Activated T-cell treated with anti-CD3 and anti-CD28 coated beads for 48 hours (primary cell): Measurements from ENCODE around the gene FBXO3.

Source experiments
- DNase-seq: peaks from one replicate; pipeline ENCODE4 v3.0.0-alpha.2; 2020; ENCODE audit warnings: low read depth

FBXO3 gene

DNA sequence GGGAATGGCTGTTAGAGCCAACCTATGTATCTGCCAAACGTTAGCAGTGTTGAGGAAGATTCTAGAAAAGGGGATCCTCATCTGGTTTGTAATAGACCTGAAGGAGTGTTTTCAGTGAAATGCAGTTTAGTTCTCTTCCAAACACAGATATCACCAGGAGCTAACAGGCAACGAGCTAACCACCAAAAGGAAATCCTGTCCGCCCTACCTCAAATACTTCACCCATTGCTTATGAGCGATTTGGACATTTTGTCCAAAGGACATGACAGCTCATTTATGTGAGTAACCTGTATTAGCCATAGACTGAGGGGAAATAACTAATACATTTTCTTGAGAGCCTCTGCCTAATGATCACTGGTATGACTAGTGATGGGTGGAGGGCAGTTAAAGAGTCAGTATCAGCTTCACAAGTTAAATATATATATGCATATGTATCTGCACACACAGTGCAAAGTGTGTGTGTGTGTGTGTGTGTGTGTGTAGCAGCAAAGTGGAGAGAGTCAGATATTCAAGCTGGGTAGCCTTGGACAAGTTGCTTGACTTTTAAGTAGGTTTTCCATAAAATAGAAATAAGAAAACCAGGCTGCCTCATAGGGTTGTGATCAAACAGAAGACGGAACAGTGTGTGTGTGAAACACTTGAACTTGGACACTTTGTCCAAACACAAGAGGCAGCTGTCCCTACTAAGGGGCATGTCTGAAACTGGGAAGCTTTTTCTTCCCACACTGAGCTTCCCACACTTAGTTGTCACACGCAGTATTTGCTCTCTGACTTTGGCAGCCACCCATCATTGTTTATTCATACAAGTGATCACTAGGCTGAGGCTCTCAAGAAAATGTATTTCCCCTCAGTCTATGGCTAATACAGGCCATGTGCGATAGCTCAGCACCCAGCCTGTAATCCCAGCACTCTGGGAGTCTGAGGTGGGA, 72.8 kb downstream of the FBXO3 start:
- DNase-seq = no peak

DNA sequence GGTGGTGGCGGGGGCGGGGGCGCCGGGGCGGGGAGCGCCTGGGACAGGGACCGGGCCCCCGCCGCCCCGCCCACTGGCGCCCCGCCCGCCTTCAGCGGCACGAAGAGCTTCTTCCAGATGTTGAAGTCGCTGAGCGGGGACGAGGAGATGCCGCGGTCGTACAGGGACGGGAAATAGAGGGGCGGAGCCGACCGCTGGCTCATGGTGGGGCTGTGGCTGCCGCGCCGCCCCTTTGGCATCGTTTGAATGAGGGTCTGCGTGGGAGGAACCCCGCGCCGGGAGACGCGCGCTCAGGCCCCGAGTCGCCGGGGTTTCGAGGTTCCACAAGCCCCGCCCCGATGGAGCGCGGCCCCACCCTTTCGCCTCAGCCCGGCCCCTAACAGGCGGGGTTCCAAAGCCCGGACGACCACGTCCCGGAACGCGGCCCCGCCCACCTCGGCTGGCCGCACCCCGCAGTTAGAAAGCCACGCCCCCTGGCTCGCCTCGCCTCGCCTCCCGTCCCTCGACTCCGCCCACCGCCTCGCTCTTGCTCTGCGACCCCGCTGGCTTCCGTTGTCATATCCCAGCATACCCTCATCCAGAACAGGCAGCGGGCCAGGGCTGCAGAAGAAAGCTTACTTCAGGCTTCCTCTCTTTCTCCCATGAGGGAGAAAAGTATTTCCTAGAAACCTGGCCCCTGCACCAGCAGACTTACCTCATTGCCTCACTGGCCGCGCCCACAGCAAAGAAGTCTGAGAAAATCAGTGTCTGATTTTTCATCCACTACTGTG, 73.6 kb downstream of the FBXO3 start, which contains the start of gene C11orf91:
TSS of gene C11orf91 (minus strand) at position 325 of the 770 bp plus-strand sequence. CDS start at position 239, 86 bp downstream.
- peak; percentile 94 for DNase-seq

DNA sequence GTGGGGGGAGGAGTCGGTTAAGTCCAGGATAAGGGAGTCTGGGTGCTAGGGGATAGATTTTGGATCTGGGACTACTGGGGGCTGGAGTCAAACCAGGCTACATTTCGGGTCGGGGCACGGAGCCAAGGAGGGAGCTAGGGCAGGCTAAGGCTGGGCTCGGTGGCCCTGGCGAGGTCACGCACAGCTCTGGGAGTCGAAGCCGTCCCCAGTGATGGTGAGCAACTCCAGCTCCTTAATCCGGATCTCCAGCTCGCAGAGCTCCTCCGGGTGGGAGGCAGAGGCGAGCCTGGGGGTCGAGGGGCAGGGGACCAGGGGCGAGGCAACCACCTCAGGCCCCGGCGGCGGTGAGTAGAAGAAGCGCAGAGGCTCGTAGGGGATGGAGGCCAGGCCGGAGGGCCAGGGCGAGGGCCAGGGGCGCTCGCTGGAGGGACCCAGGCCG, 74.2 kb downstream of the FBXO3 start:
- no peak for DNase-seq

DNA sequence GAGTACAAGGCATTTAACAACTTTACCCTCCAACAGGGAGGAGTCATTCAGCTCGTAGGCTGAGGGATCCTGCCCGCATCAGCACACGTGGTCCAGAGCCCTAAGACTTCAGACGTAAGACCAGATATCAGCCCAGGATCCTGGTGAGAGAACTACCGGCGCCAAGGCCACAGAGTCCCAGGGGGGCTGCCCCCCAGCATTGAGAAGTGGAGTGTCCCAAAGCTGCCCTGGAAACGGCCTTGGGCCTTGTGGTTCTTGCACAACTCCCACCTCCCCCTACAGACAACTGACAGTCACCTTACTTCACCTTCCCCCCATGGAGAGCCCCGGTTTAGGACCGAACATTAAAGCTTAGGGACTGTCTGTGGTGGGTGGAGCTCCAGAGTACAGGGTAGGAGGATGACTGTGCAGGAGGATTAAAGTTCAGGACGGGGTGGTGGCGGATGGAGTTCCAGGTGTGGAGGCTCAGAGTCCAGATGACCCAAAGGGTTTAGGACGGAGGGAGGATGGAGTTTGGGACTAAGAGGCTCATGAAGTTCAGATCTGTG, 74.7 kb downstream of the FBXO3 start:
- DNase-seq = no peak

DNA sequence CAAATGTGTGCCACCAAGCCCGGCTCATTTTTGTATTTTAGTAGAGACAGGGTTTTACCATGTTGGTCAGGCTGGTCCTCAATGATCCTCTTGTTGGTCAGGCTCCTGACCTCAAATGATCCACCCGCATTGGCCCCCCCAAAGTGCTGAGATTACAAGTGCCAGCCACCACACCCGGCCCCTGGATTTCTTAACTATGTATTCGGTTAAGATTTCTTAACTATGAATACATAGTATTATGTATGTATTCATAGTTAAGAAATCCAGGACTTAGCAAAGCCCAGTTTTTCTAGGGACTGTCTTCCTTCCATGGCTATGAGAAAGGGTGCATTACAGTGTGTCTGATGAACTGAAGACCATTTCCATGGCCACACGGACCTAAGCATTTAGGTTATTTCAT, 75.4 kb downstream of the FBXO3 start:
- no peak for DNase-seq

DNA sequence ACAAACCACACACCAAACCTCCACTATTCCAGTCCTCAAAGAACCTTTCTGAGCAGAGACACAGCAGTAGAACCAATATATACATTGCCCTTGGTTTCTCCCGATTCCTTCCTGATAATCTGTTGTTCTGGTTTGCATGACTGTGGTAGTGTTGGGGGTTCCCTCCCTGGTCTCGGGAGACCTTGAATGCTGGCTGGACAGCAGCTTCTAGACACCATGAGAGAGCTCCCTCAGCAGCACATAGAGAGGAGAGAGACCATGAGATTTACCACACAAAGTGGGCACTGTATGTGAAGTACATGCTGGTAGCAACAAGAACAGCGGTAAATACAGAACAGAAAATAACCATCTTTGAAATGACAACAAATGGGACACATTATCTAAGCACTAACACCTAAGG, 76.3 kb downstream of the FBXO3 start:
- no peak for DNase-seq

DNA sequence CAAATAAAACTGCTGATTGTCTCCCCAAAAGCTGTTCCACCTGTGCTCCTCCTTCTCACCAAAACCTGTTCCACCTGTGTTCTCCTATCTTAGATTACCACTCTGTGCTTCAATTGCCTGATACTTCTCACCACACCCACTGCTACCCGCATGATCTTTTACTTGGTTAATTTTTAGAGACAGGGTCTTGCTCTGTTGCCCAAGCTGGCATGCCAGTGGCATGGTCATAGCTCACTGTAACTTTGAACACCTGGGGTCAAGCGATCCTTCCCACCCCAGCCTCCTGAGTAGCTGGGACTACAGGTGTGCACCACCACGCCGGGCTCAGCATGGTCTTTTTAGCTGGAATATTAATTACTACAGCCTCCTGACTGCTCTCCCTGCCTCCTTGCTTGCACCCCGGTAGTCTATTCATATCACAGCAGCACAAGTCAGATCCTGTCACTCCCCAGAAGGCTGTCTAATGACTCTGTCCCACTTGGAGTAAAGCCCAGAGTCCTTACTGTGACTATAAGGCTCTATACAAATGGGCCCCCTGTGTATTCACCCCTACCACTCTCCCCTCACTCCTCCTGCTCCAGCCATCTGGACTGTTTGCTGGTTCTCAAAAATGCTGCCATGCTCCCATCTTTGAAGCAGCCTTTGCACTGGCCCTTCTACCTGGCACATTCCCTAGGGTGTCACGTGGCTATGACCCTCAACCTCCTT, 77.2 kb downstream of the FBXO3 start:
- DNase-seq = no peak

DNA sequence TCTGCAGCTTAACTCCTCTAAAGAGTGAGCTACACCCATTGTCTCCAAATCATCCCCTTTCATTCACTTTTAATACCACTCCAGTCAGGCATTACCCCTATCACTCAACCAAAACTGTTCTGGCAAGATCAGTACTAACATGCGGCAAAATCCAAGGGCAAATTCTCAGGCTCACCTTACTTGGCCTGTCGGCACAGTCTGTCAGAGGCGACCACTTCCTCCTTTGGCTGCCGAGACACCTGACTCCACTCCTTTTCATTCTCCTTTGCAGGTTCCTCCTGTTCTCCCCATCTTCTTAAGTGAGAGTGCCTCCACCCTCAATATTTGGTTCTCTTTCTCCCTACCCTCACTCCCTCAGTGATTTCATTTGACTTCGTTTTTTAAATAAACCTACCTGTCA, 77.9 kb downstream of the FBXO3 start:
- no peak for DNase-seq

DNA sequence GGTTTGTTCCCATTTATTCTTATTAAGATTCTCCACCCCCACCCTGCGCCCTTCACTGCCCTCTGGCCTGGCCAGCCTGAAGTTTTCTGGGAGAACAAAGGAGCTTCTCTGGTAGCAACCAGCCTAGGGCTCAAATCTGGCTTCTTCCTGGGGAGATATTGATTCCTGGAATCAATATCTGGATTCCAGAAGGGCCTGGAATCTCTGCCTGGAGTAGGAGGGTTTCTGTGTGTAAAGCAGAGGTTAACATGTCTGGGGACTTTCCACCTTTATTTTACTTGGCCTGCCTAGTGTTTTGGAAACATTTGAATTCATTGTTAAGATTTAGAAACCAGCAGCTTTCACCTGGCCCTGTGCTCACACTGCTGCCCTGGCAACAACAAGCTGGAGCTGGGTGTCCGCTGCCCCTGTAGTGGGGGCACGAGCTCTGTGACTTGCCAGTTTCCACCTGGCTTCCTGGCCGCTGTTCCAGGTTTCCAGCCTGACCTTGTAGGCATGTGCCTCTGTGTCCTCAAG, 79.2 kb downstream of the FBXO3 start:
- no peak for DNase-seq

DNA sequence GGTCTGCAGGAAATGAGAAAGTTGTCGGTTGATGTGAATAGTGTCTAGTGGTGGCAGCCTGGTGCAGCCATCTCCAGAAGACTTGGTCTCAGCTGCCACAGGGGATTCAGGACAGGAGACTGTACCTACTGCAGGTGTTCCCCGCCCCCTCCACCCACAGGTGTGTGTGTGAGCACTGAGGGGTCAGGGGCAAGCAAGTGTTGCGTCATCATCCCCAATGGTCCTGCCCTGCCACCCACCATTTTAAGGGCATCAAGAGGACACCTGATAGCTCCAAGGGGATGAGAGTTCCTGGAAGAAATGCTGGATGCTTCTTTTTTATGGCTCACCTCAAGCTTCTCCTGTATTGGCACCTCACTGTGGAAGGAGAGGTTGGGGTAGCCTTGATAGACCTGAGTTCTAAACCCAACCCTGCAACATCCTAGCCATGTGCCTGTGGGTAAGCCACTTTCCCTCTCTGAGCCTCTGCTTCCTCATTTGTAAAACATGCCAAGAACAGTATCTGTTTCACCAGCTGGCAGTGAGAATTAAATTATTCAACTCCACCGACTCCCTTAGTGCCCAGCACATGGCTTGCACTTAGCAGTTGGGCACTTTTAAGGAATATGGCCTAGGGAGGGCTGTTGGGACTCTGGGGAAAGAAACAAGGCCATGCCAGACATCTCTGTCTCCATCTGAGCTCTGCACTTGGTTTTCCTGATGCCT, 79.8 kb downstream of the FBXO3 start:
- DNase-seq = no peak

DNA sequence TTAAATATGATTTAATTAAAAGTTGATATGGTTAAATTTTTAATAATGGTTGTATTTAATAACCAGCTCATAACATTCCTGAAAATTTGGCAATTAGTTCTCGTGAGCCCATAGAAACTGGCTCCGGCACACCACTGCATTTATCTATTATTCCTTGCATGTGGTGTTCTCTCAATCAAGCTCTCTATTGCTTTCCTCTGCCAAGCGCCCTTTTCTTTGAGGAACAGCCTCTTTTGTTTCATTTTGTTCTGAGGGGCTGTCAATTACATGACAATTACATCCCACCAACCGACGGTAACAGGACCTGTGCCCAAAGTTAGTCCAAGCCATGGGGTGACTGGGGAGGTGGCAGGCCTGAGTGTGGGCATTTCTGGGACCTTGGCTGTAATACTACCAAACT, 81.8 kb downstream of the FBXO3 start:
- DNase-seq = no peak

DNA sequence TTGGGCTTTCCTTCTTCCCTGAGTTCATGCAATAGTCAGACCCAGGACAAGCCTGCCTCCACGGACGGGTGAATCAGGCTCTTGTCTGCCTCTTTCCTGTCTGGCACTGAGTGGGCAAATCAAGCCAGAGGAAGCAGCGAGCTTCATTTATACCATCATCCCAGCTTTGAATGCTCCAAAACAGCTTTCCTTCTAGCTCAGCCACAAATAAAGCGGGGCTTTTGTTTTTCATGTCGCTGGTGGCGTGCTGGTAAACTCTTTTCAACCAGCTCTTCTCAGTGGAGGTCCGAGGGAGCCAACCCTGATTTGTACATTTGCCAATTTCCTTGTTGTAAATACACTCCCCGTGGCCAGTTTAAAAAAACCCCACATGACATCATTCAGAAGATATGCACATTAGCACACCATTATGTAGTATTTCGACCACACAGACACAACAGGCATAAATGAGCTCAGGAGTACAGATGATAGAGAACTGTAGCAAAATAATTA, 82.3 kb downstream of the FBXO3 start:
- no peak for DNase-seq

DNA sequence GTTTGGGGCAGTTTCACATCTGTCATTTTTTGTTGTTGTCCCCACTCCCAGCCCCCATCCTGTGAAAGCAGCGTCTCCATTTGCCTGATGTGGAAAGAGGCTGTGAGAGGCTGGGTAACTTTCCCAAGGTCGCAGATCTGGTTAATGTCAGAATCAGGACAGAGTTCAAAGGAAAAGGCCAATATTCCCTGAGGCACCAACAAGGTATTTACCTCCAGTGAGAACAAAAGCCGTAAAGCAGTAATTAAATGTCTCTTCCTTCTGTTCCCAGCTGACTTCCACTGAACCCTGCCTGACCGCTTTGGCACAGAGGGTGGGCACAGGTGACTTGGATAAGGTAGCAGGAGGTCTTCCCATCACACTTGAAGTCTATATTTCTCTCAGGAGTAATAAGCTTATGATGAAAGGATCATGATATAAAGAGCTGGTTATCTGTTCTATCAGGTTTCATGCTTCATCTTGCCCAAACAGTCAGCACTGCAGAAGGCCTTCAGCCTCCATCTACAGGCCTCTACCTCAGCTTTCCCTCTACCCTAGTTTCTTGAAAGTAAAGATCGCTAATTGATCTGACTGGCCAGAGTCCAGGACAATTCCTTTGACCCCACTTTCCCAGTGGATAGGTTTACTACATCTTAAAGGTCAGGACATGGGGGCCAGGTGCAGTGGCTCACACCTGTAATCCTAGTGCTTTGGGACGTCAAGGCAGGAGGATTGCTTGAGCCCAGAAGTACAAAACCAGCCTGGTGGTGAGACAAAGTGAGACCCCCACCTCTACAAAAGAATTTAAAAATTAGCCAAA, 83.1 kb downstream of the FBXO3 start:
- DNase-seq = no peak
